ENCODE measurements around the gene SKP1.

SKP1 gene

GRCh38 chr5:134100283-134101091 is 76.3 kb downstream of the SKP1 start:
- H3K9me2 ChIP-seq (replicated peaks; ENCODE audit: control insufficient read depth, low read length), result no peaks in the 10 kb centered on the region
- H3F3A ChIP-seq (ENCODE audit: control insufficient read depth, insufficient read depth), result no peaks in the 10 kb centered on the region
- H3K9me3 ChIP-seq (ENCODE audit: control insufficient read depth, insufficient read depth, low read length), result no peaks in the 10 kb centered on the region
- H3K27ac ChIP-seq (ENCODE audit: low read depth, low read length), result no peak overlapping the region
- H3K36me3 ChIP-seq (ENCODE audit: control insufficient read depth, low read length), result no peaks in the 10 kb centered on the region
- H3K4me3 ChIP-seq (ENCODE audit: low read length), result no peak overlapping the region
- no peaks in the 10 kb centered on the region for H4K20me1 ChIP-seq (ENCODE audit: control insufficient read depth, insufficient read depth, low read depth, low read length)
- no peaks in the 10 kb centered on the region for H3K79me2 ChIP-seq (ENCODE audit: control insufficient read depth, low read length)
- H3K4me1 ChIP-seq (ENCODE audit: control insufficient read depth, low read length), result peaks cover 12% of the 10 kb centered on the region
- TF ChIP-seq CTCF (IDR thresholded peaks at IDR 0.05; ENCODE audit: low read depth, low read length, poor library complexity, severe bottlenecking) (no peak), EZH2phosphoT487 (IDR thresholded peaks at IDR 0.05; ENCODE audit: borderline replicate concordance, low read length) (no peak)
- H3K27me3 ChIP-seq (ENCODE audit: control insufficient read depth, low read length), result peaks cover 13% of the 10 kb centered on the region
- H3K4me2 ChIP-seq (ENCODE audit: low read length), result peak overlapping the region; percentile 28; the same call in 1 of the 2 replicates

- Histone ChIP-seq H3K79me2 (ENCODE audit: control insufficient read depth, low read length) (no peaks in the 10 kb centered on the region), H4K20me1 (ENCODE audit: control insufficient read depth, insufficient read depth, low read depth, low read length) (no peaks in the 10 kb centered on the region), H3K4me2 (ENCODE audit: low read length) (peak overlapping the region; percentile 28; the same call in 1 of the 2 replicates), H3K9me2 (replicated peaks; ENCODE audit: control insufficient read depth, low read length) (no peaks in the 10 kb centered on the region), H3K36me3 (ENCODE audit: control insufficient read depth, low read length) (no peaks in the 10 kb centered on the region), H3K27ac (ENCODE audit: low read depth, low read length) (no peak overlapping the region), H3K4me1 (ENCODE audit: control insufficient read depth, low read length) (peaks cover 12% of the 10 kb centered on the region), H3K4me3 (ENCODE audit: low read length) (no peak overlapping the region), H3K27me3 (ENCODE audit: control insufficient read depth, low read length) (peaks cover 7% of the 10 kb centered on the region), H3K9me3 (ENCODE audit: control insufficient read depth, insufficient read depth, low read length) (no peaks in the 10 kb centered on the region), H3F3A (ENCODE audit: control insufficient read depth, insufficient read depth) (no peaks in the 10 kb centered on the region)
- TF ChIP-seq EZH2phosphoT487 (IDR thresholded peaks at IDR 0.05; ENCODE audit: borderline replicate concordance, low read length) (no peak), CTCF (IDR thresholded peaks at IDR 0.05; ENCODE audit: low read depth, low read length, poor library complexity, severe bottlenecking) (no peak)
Measured at GRCh38 chr5:134099939-134100282, 76.8 kb downstream of the SKP1 start.

DNA sequence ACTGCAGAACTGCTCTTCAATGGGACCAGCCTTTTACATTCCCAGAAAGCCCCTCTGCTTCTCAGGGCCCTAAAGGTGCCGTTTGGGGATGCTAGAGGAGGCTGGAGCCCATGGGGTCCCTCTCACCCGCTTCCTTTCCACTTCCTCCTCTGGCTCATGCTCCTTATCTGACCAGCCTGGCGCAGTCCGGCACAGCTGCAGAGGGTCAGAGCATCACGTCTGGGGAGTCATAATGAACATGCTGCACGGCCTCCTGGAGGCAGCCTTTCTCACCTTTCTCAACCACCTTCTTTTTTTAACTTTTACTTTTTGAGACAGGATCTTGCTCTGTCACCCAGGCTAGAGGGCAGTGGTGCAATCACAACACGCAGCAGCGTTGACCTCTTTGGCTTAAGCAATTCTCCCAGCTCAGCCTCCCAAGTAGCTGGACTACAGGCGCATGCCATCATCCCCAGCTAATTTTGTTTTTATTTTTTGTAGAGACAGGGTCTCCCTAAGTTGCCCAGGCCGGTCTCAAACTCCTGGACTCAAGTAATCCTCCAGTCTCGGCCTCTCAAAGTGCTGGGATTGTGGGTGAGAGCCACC is 77.4 kb downstream of the SKP1 start:
- no peak overlapping the region for H3K27ac ChIP-seq (ENCODE audit: low read depth, low read length)
- TF ChIP-seq EZH2phosphoT487 (IDR thresholded peaks at IDR 0.05; ENCODE audit: borderline replicate concordance, low read length) (no peak), CTCF (IDR thresholded peaks at IDR 0.05; ENCODE audit: low read depth, low read length, poor library complexity, severe bottlenecking) (no peak)
- no peaks in the 10 kb centered on the region for H3K36me3 ChIP-seq (ENCODE audit: control insufficient read depth, low read length)
- H3K9me3 ChIP-seq (ENCODE audit: control insufficient read depth, insufficient read depth, low read length), result no peaks in the 10 kb centered on the region
- H3K9me2 ChIP-seq (replicated peaks; ENCODE audit: control insufficient read depth, low read length), result no peaks in the 10 kb centered on the region
- peaks cover 3% of the 10 kb centered on the region; the same call in 1 of the 2 replicates for H3K27me3 ChIP-seq (ENCODE audit: control insufficient read depth, low read length)
- peaks cover 12% of the 10 kb centered on the region for H3K4me1 ChIP-seq (ENCODE audit: control insufficient read depth, low read length)
- H3F3A ChIP-seq (ENCODE audit: control insufficient read depth, insufficient read depth), result no peaks in the 10 kb centered on the region
- no peaks in the 10 kb centered on the region for H4K20me1 ChIP-seq (ENCODE audit: control insufficient read depth, insufficient read depth, low read depth, low read length)
- H3K79me2 ChIP-seq (ENCODE audit: control insufficient read depth, low read length), result no peaks in the 10 kb centered on the region
- H3K4me3 ChIP-seq (ENCODE audit: low read length), result no peak overlapping the region
- no peak overlapping the region for H3K4me2 ChIP-seq (ENCODE audit: low read length)

All from DOHH2 (cell line).